Keratinocyte (primary cell): ENCODE measurements around the gene HOMER1. TPM values are rescaled to one million over a fixed set of nuclear protein-coding genes. Genes with fewer than 3 reads are reported as not detected.

Experiments
- DNase-seq: peaks from one replicate; pipeline ENCODE4 v3.0.0-alpha.2; 2011; ENCODE audit warnings: low read depth, missing footprints, low spot score
- FAIRE-seq: peaks from 2 replicates; lab custom pipeline; 2011; peaks lifted over from hg19 to GRCh38; lab: Jason Lieb, UNC
- H2AFZ ChIP-seq: 2 replicates; pipeline ENCODE4 v1.6.0; 2012; ENCODE audit warnings: low read length, control low read depth, inconsistent platforms; ENCODE audit not compliant: control insufficient read depth
- H3K27ac ChIP-seq: 2 replicates; pipeline ENCODE4 v1.5.1; 2011; ENCODE audit warnings: low read length; ENCODE audit not compliant: control insufficient read depth, insufficient read depth
- H3K27me3 ChIP-seq: 3 replicates; pipeline ENCODE4 v1.6.0; 2011; ENCODE audit warnings: low read length; ENCODE audit not compliant: control insufficient read depth, insufficient read depth; ENCODE audit errors: extremely low read depth
- H3K36me3 ChIP-seq, 2 experiments: 2 replicates in 1 of 2; 3 replicates in 1 of 2; pipeline ENCODE4 v1.5.1; 2011; ENCODE audit warnings: low read length in 2 of 2, mild to moderate bottlenecking in 1 of 2; ENCODE audit not compliant: control insufficient read depth in 2 of 2, insufficient read depth in 2 of 2; ENCODE audit errors: extremely low read depth in 1 of 2
- H3K4me1 ChIP-seq: 3 replicates; pipeline ENCODE4 v1.5.1; 2011; ENCODE audit warnings: low read length; ENCODE audit not compliant: control insufficient read depth, insufficient read depth; ENCODE audit errors: extremely low read depth
- H3K4me2 ChIP-seq: 3 replicates; pipeline ENCODE4 v1.6.0; 2011; ENCODE audit warnings: low read depth, low read length; ENCODE audit not compliant: control insufficient read depth, insufficient read depth; ENCODE audit errors: extremely low read depth
- H3K4me3 ChIP-seq, 3 experiments: fragments of 200-600 bp in 1 of 3; sonication (generic) in 1 of 3; 2 replicates in 2 of 3; 3 replicates in 1 of 3; pipeline ENCODE4 v1.5.1; 2011 to 2016; ENCODE audit warnings: low read length in 3 of 3, mild to moderate bottlenecking in 3 of 3, control low read depth in 2 of 3, inconsistent platforms in 1 of 3, low read depth in 1 of 3, mixed read lengths in 1 of 3, mixed run types in 1 of 3, moderate library complexity in 1 of 3; ENCODE audit not compliant: control insufficient read depth in 2 of 3, insufficient read depth in 2 of 3; ENCODE audit errors: extremely low read depth in 1 of 3
- H3K79me2 ChIP-seq: 2 replicates; pipeline ENCODE4 v1.6.0; 2012; ENCODE audit warnings: low read length; ENCODE audit not compliant: control insufficient read depth, insufficient read depth
- H3K9ac ChIP-seq: 3 replicates; pipeline ENCODE4 v1.6.0; 2011; ENCODE audit warnings: low read length; ENCODE audit not compliant: control insufficient read depth, insufficient read depth; ENCODE audit errors: extremely low read depth
- H3K9me1 ChIP-seq: 3 replicates; pipeline ENCODE4 v1.6.0; 2011; ENCODE audit warnings: low read length; ENCODE audit not compliant: control insufficient read depth, insufficient read depth; ENCODE audit errors: extremely low read depth
- H3K9me3 ChIP-seq: 2 replicates; pipeline ENCODE4 v1.5.1; 2012; ENCODE audit warnings: low read depth, low read length; ENCODE audit not compliant: control insufficient read depth
- H4K20me1 ChIP-seq: 3 replicates; pipeline ENCODE4 v1.6.0; 2011; ENCODE audit warnings: low read length; ENCODE audit not compliant: control insufficient read depth, insufficient read depth; ENCODE audit errors: extremely low read depth
- EZH2 ChIP-seq: IDR thresholded peaks from one replicate; pipeline ENCODE4 v1.6.1; 2012; ENCODE audit warnings: inconsistent platforms, mild to moderate bottlenecking, low read length, moderate library complexity
- dilution Hi-C: fragments of 300-500 bp; cut with MboI; formaldehyde crosslinking; loops from one replicate; pipeline ENCODE4 v1.7.0; 2020; ENCODE audit warnings: low sequenced_read_pairs; ENCODE audit not compliant: extremely low pct_ligation_motif_present
- polyA plus RNA-seq, 5 experiments: library from polyadenylated mRNA; depleted of rRNA in 3 of 5; stranded (reverse) in 3 of 5; stranded (forward) in 1 of 5; unstranded in 1 of 5; fragments of >200 nt; gene quantifications; 1 replicate in 1 of 5; 2 replicates in 3 of 5; 3 replicates in 1 of 5; pipeline versions ENCODE4 v1.2.1 to v1.2.3, GENCODE V29; 2011 to 2012; ENCODE audit warnings: missing spikeins in 2 of 5, low read depth in 1 of 5, low replicate concordance in 1 of 5
- TF ChIP-seq, protein P1 (sequence below), 3 experiments: IDR thresholded peaks in 1 of 3; conservative IDR thresholded peaks in 1 of 3; optimal IDR thresholded peaks in 1 of 3; 2 replicates in 2 of 3; 3 replicates in 1 of 3; pipeline versions ENCODE3 to v1.5.1; 2011; ENCODE audit warnings: low read length in 3 of 3, mild to moderate bottlenecking in 3 of 3, moderate library complexity in 2 of 3, control low read depth in 1 of 3, inconsistent platforms in 1 of 3; ENCODE audit not compliant: insufficient read depth in 2 of 3; ENCODE audit errors: extremely low read depth in 1 of 3

The HOMER1 gene
- polyA plus RNA-seq, 1 donor (not counting 4 experiments of a cell fraction or from before 2014, with no cell fraction given): 6.5 TPM

DNA sequence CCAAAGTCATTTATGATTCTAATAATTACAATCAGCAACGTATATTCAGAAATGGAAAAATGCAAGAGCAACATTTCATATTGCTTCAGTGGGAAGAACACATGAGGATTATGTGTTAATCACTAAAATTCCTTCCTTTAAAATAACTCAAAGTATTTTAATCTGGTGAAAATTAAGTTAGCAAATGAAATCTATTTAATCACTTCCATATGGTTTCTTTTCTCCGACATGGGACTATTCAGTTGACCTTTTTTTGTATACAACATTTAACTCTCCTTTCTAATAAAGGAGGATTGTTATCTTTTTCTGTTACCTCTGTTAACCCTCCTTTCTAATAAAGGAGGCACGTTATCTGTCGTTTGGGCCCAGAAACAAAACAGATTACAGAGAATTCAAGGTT lies 59.9 kb downstream of the HOMER1 start:
- Histone ChIP-seq H3K9me3 (no peaks in the 10 kb centered on the region), H3K4me2 (no peak overlapping the region), H3K4me3 (no peak overlapping the region), H3K36me3 (no peaks in the 10 kb centered on the region), H2AFZ (no peak overlapping the region), H3K27ac (no peak overlapping the region), H4K20me1 (no peaks in the 10 kb centered on the region), H3K4me1 (no peaks in the 10 kb centered on the region), H3K9me1 (no peaks in the 10 kb centered on the region), H3K9ac (no peak overlapping the region), H3K79me2 (no peaks in the 10 kb centered on the region), H3K27me3 (no peaks in the 10 kb centered on the region)
- DNase-seq: no peak
- no peak for TF ChIP-seq EZH2
- TF ChIP-seq, protein P1, sequence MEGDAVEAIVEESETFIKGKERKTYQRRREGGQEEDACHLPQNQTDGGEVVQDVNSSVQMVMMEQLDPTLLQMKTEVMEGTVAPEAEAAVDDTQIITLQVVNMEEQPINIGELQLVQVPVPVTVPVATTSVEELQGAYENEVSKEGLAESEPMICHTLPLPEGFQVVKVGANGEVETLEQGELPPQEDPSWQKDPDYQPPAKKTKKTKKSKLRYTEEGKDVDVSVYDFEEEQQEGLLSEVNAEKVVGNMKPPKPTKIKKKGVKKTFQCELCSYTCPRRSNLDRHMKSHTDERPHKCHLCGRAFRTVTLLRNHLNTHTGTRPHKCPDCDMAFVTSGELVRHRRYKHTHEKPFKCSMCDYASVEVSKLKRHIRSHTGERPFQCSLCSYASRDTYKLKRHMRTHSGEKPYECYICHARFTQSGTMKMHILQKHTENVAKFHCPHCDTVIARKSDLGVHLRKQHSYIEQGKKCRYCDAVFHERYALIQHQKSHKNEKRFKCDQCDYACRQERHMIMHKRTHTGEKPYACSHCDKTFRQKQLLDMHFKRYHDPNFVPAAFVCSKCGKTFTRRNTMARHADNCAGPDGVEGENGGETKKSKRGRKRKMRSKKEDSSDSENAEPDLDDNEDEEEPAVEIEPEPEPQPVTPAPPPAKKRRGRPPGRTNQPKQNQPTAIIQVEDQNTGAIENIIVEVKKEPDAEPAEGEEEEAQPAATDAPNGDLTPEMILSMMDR (optimal IDR thresholded peaks at IDR 0.05 in 1 of 3, IDR thresholded peaks at IDR 0.05 in 1 of 3, conservative IDR thresholded peaks at IDR 0.05 in 1 of 3; ENCODE audit: extremely low read depth in 1 of 3, insufficient read depth in 2 of 3, low read length in 3 of 3): no peak
- dilution Hi-C loops: no loop called here
- no peak for FAIRE-seq

GRCh38 chr5:79448336-79448735 lies 65.6 kb downstream of the HOMER1 start:
- Histone ChIP-seq H2AFZ (no peak overlapping the region), H3K36me3 (peaks cover 0 to 4% of the 10 kb centered on the region in 2 experiments), H3K9me1 (no peaks in the 10 kb centered on the region), H3K9ac (no peak overlapping the region), H3K27me3 (no peaks in the 10 kb centered on the region), H3K79me2 (no peaks in the 10 kb centered on the region), H4K20me1 (no peaks in the 10 kb centered on the region), H3K27ac (no peak overlapping the region), H3K4me3 (no peak overlapping the region), H3K4me1 (no peaks in the 10 kb centered on the region), H3K4me2 (no peak overlapping the region), H3K9me3 (no peaks in the 10 kb centered on the region)
- FAIRE-seq (no peak), DNase-seq (no peak)
- TF ChIP-seq, protein P1 (optimal IDR thresholded peaks at IDR 0.05 in 1 of 3, IDR thresholded peaks at IDR 0.05 in 1 of 3, conservative IDR thresholded peaks at IDR 0.05 in 1 of 3; ENCODE audit: extremely low read depth in 1 of 3, insufficient read depth in 2 of 3, low read length in 3 of 3): no peak
- dilution Hi-C loops: no loop called here
